Measurements from ENCODE around the gene QRFPR. TPM values are rescaled to one million over a fixed set of nuclear protein-coding genes. Genes with fewer than 3 reads are reported as not detected.

The QRFPR gene
- total and polyA plus RNA-seq, 4 donors, result not detected

- Histone ChIP-seq H3K4me1 (ENCODE audit: control insufficient read depth in 4 of 4, insufficient read depth in 4 of 4, low read length in 3 of 4) (no peaks in the 10 kb centered on the region), H3K36me3 (ENCODE audit: control insufficient read depth in 4 of 4, insufficient read depth in 3 of 4, low read depth in 1 of 4, low read length in 3 of 4) (no peaks in the 10 kb centered on the region), H3K4me3 (ENCODE audit: low read depth in 1 of 3, low read length in 3 of 3) (no peak overlapping the region), H3K9ac (ENCODE audit: low read depth in 1 of 2, low read length in 2 of 2) (no peak overlapping the region), H3K27me3 (ENCODE audit: control insufficient read depth in 4 of 4, insufficient read depth in 4 of 4, low read length in 3 of 4) (no peaks in the 10 kb centered on the region), H3K9me3 (ENCODE audit: control insufficient read depth in 4 of 4, low read length in 3 of 4) (no peaks in the 10 kb centered on the region), H3K27ac (ENCODE audit: low read depth in 1 of 2, low read length in 2 of 2) (no peak overlapping the region)
- WGBS, result 50% methylated on average over 2 of the region's 2 CpGs
- TF ChIP-seq YY1 (IDR thresholded peaks at IDR 0.05), result no peak
- no peak for TF ChIP-seq FOXA1 (IDR thresholded peaks at IDR 0.05)
- TF ChIP-seq RXRA (IDR thresholded peaks at IDR 0.05), result no peak
- no peak for TF ChIP-seq EGR1 (IDR thresholded peaks at IDR 0.05; ENCODE audit: low read depth in 2 of 2)
- TF ChIP-seq REST (IDR thresholded peaks at IDR 0.05), result no peak
- TF ChIP-seq NR2F2 (IDR thresholded peaks at IDR 0.05), result no peak
- no peak for TF ChIP-seq FOXA2 (IDR thresholded peaks at IDR 0.05)
- no peak for TF ChIP-seq ZBTB33 (IDR thresholded peaks at IDR 0.05)
- no peak for TF ChIP-seq HNF4G (IDR thresholded peaks at IDR 0.05)
- TF ChIP-seq JUND (IDR thresholded peaks at IDR 0.05), result no peak
- no peak for TF ChIP-seq MAX (IDR thresholded peaks at IDR 0.05)
- TF ChIP-seq ATF3 (IDR thresholded peaks at IDR 0.05), result no peak
- no peak for TF ChIP-seq SP1 (IDR thresholded peaks at IDR 0.05)
- no peak for TF ChIP-seq RAD21 (IDR thresholded peaks at IDR 0.05)
- TF ChIP-seq HNF4A (conservative IDR thresholded peaks at IDR 0.05), result no peak
- no peak for TF ChIP-seq TAF1 (conservative IDR thresholded peaks at IDR 0.05)
- no peak for TF ChIP-seq CTCF (IDR thresholded peaks at IDR 0.05; ENCODE audit: low read depth, low read length, missing input control)
- no peak for TF ChIP-seq GABPA (IDR thresholded peaks at IDR 0.05 in 1 of 2, conservative IDR thresholded peaks at IDR 0.05 in 1 of 2)
- no peak for DNase-seq (ENCODE audit: low spot score)
Measured at GRCh38 chr4:121428721-121429120, 47.9 kb upstream of the QRFPR start.
